Spleen (tissue), 11 donors: Measurements from ENCODE around the gene TNPO1. TPM values are rescaled to one million over a fixed set of nuclear protein-coding genes. Genes with fewer than 3 reads are reported as not detected.

ENCODE experiments used
- DNase-seq: peaks from one replicate; pipeline ENCODE4 v3.0.0-alpha.2; 2020
- H3K27ac ChIP-seq, 8 donors: fragments of 200-600 bp; sonication (generic) in 7 of 8; 1 replicate in 4 of 8; 2 replicates in 4 of 8; pipeline versions ENCODE4 v1.5.0 to v1.8.0; 2016 to 2021; ENCODE audit warnings: inconsistent platforms in 4 of 8, mild to moderate bottlenecking in 4 of 8, moderate library complexity in 1 of 8
- H3K27me3 ChIP-seq, 7 donors: fragments of 200-600 bp; sonication (generic) in 6 of 7; replicated peaks in 1 of 7; 1 replicate in 4 of 7; 2 replicates in 3 of 7; pipeline versions ENCODE4 v1.5.0 to v1.8.0; 2016 to 2021; ENCODE audit warnings: inconsistent platforms in 3 of 7, mild to moderate bottlenecking in 1 of 7
- H3K36me3 ChIP-seq, 6 donors: fragments of 200-600 bp; sonication (generic) in 5 of 6; 1 replicate in 4 of 6; 2 replicates in 2 of 6; pipeline versions ENCODE4 v1.5.0 to v1.8.0; 2016 to 2021; ENCODE audit warnings: inconsistent platforms in 2 of 6
- H3K4me1 ChIP-seq, 6 donors: fragments of 200-600 bp; sonication (generic) in 5 of 6; 1 replicate in 3 of 6; 2 replicates in 3 of 6; pipeline versions ENCODE4 v1.5.0 to v1.8.0; 2016 to 2021; ENCODE audit warnings: inconsistent platforms in 3 of 6
- H3K4me3 ChIP-seq, 8 donors: fragments of 200-600 bp; sonication (generic) in 7 of 8; 1 replicate in 4 of 8; 2 replicates in 4 of 8; pipeline versions ENCODE4 v1.5.0 to v1.8.0; 2016 to 2021; ENCODE audit warnings: inconsistent platforms in 4 of 8, mild to moderate bottlenecking in 4 of 8, moderate library complexity in 2 of 8
- H3K9me3 ChIP-seq, 8 donors: fragments of 200-600 bp; sonication (generic) in 7 of 8; 1 replicate in 4 of 8; 2 replicates in 4 of 8; pipeline versions ENCODE4 v1.5.0 to v1.8.0; 2016 to 2021; ENCODE audit warnings: inconsistent platforms in 4 of 8
- CTCF ChIP-seq, 11 experiments: fragments of 200-600 bp in 7 of 11; fragments of 450-650 bp in 4 of 11; sonication (generic) in 4 of 11; IDR thresholded peaks in 8 of 11; conservative IDR thresholded peaks in 3 of 11; 1 replicate in 7 of 11; 2 replicates in 4 of 11; pipeline versions ENCODE4 v1.4.0 to v1.8.0; 2016 to 2021; ENCODE audit warnings: antibody characterized with exemption in 11 of 11, inconsistent platforms in 4 of 11, mild to moderate bottlenecking in 1 of 11
- POLR2A ChIP-seq, 3 donors: fragments of 450-650 bp; IDR thresholded peaks; one replicate each; pipeline ENCODE4 v1.5.1; 2017; ENCODE audit warnings: antibody characterized with exemption in 3 of 3, mild to moderate bottlenecking in 1 of 3
- POLR2AphosphoS5 ChIP-seq, 3 donors: sonication (generic); formaldehyde crosslinking; IDR thresholded peaks; one replicate each; pipeline ENCODE4 v1.5.1; 2017; ENCODE audit warnings: antibody characterized with exemption in 3 of 3
- WGBS, 5 donors: extraction: QIAGEN DNeasy Blood & Tissue Kit in 3 of 5; methylation state at CpG; one replicate each; pipeline versions ENCODE4 v1.1.5 to v1.1.7; 2013 to 2018; 5-methylcytosine and 5-hydroxymethylcytosine counted together
- intact Hi-C: fragments of 100-400 bp; cut with DNase I; formaldehyde crosslinking; loops from one replicate; pipeline ENCODE4 v1.15.0; 2023; ENCODE audit warnings: low total_unique reads
- polyA plus RNA-seq, 3 donors: library from polyadenylated mRNA; stranded (reverse); fragments of 200-250 nt; gene quantifications; one replicate each; pipeline ENCODE4 v1.2.1, GENCODE V29; 2013
- total RNA-seq, 7 donors: library from RNA; depleted of rRNA in 3 of 7; stranded (reverse); fragments of >200 nt in 3 of 7; fragmentation: NEBNext Ultra II Directional in 4 of 7; extraction: Animal tissue kit (Norgen Biotek cat#: 25700) in 4 of 7; gene quantifications; one replicate each; pipeline versions ENCODE4 v1.1.0 to v1.2.1, GENCODE V29; 2016 to 2021
- donor health status: healthy with polysubstance abuse.
- donor health status: DM: no; HTN: no; CAD: no; lungs with moderate emphysema.
- donor health status: DM: no; HTN: no; CAD: no.
- donor health status: Bipolar disorder and iron deficiency.
- donor health status: healthy.
- donor health status: DM: no; HTN: no; CAD: no.
- donor health status: DM: yes; HTN: yes; CAD: no.

The TNPO1 gene
- total and polyA plus RNA-seq, 10 donors: 5.7 to 192 (median 85.7) TPM

- no peak overlapping the region for H3K4me3 ChIP-seq
- no peaks in the 10 kb centered on the region for H3K27me3 ChIP-seq
- no peak overlapping the region for H3K27ac ChIP-seq
- peaks cover 0 to 4% (median 0%) of the 10 kb centered on the region in 6 donors for H3K36me3 ChIP-seq
- H3K4me1 ChIP-seq: peaks cover 0 to 14% (median 0%) of the 10 kb centered on the region in 6 donors
- TF ChIP-seq POLR2A (IDR thresholded peaks at IDR 0.05) (no peak), POLR2AphosphoS5 (IDR thresholded peaks at IDR 0.05) (no peak), CTCF (IDR thresholded peaks at IDR 0.05 in 8 of 11, conservative IDR thresholded peaks at IDR 0.05 in 3 of 11) (no peak)
- intact Hi-C loops: no loop called here
- no peak for DNase-seq
- H3K9me3 ChIP-seq: no peaks in the 10 kb centered on the region
- 90 to 97% (median 94%) methylated on average over 1 of the region's 1 CpG for WGBS, 5 donors
These were observed 100.9 kb downstream of the TNPO1 start for GRCh38 chr5:72917371-72917776.

GRCh38 chr5:72920690-72921502 is 104.4 kb downstream of the TNPO1 start:
- WGBS, 5 donors: 27 to 38% (median 35%) methylated on average over 4 of the region's 4 CpGs
- H3K4me1 ChIP-seq: peaks cover 0 to 14% (median 0%) of the 10 kb centered on the region in 6 donors
- no peaks in the 10 kb centered on the region for H3K36me3 ChIP-seq
- H3K27me3 ChIP-seq: no peaks in the 10 kb centered on the region
- intact Hi-C loops: no loop called here
- H3K4me3 ChIP-seq: no peak overlapping the region
- no peak for DNase-seq
- peaks cover 0 to 7% (median 0%) of the 10 kb centered on the region in 8 donors for H3K9me3 ChIP-seq
- TF ChIP-seq CTCF (IDR thresholded peaks at IDR 0.05 in 8 of 11, conservative IDR thresholded peaks at IDR 0.05 in 3 of 11) (peak in 4 of 11 experiments; percentile 10 to 35 (median 30)), POLR2A (IDR thresholded peaks at IDR 0.05) (no peak), POLR2AphosphoS5 (IDR thresholded peaks at IDR 0.05) (no peak)
- peak overlapping the region in 2 of 8 donors; percentile 10 to 48 for H3K27ac ChIP-seq

- Histone ChIP-seq H3K4me1 (peaks cover 0 to 14% (median 0%) of the 10 kb centered on the region in 6 donors), H3K4me3 (no peak overlapping the region), H3K9me3 (peaks cover 0 to 12% (median 0%) of the 10 kb centered on the region in 8 donors), H3K36me3 (no peaks in the 10 kb centered on the region), H3K27me3 (no peaks in the 10 kb centered on the region), H3K27ac (peak overlapping the region in 2 of 8 donors; percentile 21 to 48)
- intact Hi-C loops: no loop called here
- TF ChIP-seq POLR2AphosphoS5 (IDR thresholded peaks at IDR 0.05) (no peak), POLR2A (IDR thresholded peaks at IDR 0.05) (no peak), CTCF (IDR thresholded peaks at IDR 0.05 in 8 of 11, conservative IDR thresholded peaks at IDR 0.05 in 3 of 11) (no peak)
- DNase-seq: no peak
- WGBS, 5 donors: 81 to 95% (median 88%) methylated on average over 2 of the region's 2 CpGs
These were observed 105.4 kb downstream of the TNPO1 start for GRCh38 chr5:72921886-72922285.

GRCh38 chr5:72922422-72922821 is 106.0 kb downstream of the TNPO1 start:
- H3K4me1 ChIP-seq: peaks cover 0 to 14% (median 0%) of the 10 kb centered on the region in 6 donors
- peak overlapping the region in 1 of 8 donors; percentile 21 for H3K27ac ChIP-seq
- no peak overlapping the region for H3K4me3 ChIP-seq
- TF ChIP-seq POLR2AphosphoS5 (IDR thresholded peaks at IDR 0.05): no peak
- no peak for TF ChIP-seq POLR2A (IDR thresholded peaks at IDR 0.05)
- TF ChIP-seq CTCF (IDR thresholded peaks at IDR 0.05 in 8 of 11, conservative IDR thresholded peaks at IDR 0.05 in 3 of 11): no peak
- no peaks in the 10 kb centered on the region for H3K27me3 ChIP-seq
- no peaks in the 10 kb centered on the region for H3K36me3 ChIP-seq
- intact Hi-C loops: no loop called here
- no peak for DNase-seq
- H3K9me3 ChIP-seq: peaks cover 0 to 12% (median 0%) of the 10 kb centered on the region in 8 donors
- WGBS, 5 donors: 67 to 93% (median 79%) methylated on average over 1 of the region's 1 CpG
